G401 (cell line): Measurements from ENCODE around the gene DCAKD. TPM values are rescaled to one million over a fixed set of nuclear protein-coding genes. Genes with fewer than 3 reads are reported as not detected.

Experiments
- DNase-seq: peaks from one replicate; pipeline ENCODE4 v3.0.0-alpha.2; 2015; ENCODE audit warnings: low spot score
- in situ Hi-C: cut with HindIII; loops from 2 replicates; pipeline ENCODE4 v1.10.0; 2016; ENCODE audit warnings: low sequenced_read_pairs, mixed read lengths
- total RNA-seq: library from RNA; depleted of rRNA; stranded (reverse); fragments of >200 nt; shearing (Covaris generic); gene quantifications from 2 replicates; pipeline ENCODE4 v1.2.3, GENCODE V29; 2014

Gene DCAKD
- total RNA-seq, 1 experiment from 2014 or later = 80.9 TPM

DNA sequence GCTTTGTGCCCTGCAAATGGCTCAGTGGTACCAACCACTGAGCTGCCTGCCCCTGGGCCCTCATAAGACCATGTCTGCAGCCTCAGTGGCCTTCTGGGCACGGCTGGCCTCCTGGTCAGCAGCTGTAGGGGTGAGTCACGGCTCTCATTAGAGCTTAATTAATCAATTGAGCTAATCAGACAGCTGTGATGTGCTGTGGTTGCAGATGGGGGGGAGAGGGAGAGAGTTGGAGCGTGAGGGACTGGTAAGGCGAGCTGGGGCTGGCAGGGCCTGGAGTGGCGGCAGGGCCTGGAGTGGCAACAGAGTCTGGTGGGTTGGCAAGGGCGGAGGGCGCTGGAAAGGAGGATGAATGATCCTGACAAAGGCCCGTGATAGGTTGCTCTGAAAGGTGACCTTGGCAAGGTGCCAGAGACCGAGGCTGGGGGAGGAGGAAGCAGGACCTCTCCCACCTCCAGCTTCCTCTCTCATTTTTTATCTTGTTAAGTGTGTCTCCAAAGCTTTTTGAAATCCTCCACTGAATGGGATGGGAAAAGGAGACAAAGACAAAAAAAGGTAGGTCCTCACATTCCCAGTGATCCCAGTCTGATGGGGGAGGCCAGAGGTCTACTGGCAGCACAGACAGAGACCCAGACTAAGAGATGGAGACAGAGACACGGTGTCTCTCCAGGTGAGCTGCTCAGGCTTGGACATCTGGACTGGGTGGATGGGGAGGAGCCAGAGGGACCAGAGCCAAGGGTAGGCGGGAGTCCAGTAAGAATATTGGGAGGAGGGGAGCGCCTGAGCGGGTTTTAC, 41.6 kb downstream of the DCAKD start:
- DNase-seq = no peak
- in situ Hi-C loops = no loop called here

DNA sequence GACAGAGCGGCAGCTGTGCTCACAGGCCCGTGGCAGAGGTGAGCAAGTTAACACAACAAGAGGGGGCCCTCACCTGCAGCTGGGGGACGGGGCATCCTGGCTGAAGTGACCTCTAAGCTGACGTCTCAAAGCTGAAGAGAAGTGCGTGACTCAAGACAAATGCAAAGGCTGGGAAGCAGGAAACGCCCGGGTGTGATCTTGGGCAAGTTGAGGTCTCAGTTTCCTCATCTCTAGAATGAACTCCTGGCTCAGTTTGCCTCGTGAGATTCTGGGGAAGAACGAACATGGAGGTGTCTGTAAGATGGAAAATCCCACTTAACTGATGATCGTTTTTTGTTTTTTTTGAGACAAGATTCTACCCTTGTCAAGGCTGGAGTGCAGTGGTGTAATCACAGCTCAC, 43.2 kb downstream of the DCAKD start:
- in situ Hi-C loops = no loop called here
- no peak for DNase-seq

DNA sequence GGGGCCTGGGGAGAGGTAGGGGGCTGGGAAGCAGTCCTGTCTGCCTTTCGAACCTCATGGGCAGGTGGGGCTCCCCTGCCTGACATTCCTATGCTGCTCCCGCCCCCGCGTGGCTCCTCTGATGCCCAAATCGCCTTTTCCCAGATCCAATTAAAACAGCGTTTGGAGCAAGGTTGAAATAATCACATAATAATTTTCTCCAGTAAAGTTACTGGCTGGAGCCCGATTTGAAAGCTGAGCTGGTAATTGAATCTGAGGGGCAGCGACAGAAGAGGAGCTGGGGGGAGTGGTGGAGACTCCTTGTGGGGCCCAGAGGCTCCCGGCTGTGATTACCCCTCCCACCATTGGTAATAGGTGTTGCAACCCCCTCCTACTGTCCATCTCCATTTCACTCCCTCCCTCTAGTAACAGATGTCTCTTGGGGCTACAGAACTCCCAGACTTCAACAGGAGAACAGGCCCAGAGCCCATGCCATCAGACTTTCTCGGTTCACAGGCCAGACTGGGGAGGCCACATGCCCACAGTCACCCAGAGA, 44.4 kb downstream of the DCAKD start:
- no peak for DNase-seq
- in situ Hi-C loops = no loop called here

DNA sequence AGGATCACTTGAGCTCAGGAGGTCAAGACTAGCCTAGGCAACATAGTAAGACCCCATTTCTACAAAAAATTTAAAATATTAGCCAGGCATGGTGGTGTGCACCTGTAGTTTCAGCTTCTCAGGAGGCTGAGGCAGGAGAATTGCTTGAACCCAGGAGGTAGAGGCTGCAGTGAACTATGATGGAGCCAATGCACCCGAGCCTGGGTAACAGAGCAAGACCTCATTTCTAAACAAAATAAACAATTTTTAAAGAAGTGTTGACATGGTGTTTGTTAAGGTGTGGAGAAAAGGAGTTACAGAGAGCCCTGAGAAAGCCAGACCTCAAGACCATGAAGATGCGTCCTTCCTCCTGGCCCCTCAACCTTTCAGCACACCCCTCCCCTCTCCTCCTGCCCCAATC, 45.7 kb downstream of the DCAKD start:
- in situ Hi-C loops = no loop called here
- DNase-seq = no peak

DNA sequence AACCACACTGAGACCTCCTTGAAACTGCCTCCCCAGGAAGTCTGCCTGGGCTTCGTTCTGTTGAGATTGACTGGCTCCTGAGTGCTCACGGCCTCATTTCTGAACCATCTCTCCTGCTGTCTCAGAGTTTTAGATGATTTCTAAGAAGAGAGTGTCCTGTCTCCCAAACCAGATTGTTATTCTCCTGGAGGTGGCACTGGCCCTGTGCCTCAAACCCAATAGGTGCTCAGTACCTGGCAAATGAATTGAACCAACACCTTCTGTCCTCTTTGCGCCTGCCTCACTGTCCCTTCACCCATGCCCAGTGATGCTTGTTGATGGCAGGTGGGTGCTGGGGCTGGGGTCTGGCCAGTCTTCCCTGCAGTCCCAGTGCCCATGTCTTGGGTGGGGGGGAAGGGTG, 47.0 kb downstream of the DCAKD start:
- DNase-seq = peak; percentile 72
- in situ Hi-C loops = no loop called here

DNA sequence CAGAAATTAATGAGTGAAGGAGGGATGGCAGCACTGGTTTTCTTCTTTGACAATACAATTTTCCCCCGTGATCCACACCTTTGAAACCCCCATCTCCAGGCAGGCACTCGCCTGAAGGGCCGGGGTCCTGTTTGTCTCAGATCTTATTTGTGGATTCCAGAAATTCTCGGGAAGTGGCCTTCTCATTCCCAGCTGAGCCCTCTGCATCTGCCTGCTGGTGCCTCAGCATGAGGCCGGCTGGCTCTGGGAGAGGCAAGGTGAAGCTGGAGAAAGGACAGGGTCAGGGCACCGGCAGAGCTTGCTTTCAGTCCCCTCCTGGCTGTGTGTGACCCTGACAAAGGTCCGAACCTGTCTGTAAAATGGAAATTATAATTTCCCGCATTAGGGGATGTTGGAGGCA, 47.6 kb downstream of the DCAKD start:
- no peak for DNase-seq
- in situ Hi-C loops = no loop called here

DNA sequence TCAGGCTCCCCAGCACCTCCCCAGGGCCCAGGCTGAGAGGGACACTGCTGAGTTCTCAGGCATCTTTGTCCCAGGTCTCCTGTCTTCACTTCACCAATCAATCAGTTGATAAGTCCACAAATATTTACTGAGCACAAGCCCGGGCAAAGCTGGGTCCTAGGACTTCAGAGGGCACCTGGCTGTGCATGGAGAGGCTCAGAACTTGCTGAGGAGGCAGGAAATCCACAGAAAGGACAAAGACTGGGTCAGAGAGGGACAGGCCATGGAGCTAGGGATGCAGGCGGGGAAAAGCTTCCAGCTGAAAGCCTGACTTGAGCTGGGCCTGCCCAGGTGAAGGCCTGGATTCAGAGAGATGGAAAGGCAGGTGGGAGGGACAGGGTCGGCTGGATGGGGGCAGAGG, 50.1 kb downstream of the DCAKD start:
- DNase-seq = no peak
- in situ Hi-C loops = no loop called here

DNA sequence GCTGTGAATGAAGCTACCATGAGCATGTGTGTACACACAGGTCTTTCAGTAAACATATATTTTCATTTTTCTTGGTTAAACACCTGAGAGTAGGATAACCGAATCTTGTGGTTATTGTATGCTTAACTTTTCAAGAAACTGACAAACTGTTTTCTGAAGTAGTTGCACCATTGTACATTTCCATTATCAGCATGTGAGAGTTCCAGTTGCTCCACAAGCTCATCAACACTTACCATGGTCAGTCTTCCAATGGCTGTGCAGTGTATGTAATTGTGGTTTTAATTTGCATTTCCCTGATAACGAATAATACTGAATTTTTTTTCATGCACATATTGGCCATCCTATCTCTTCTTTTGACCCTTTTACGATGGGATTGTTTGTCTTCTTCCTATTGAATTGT, 52.0 kb downstream of the DCAKD start:
- in situ Hi-C loops = no loop called here
- no peak for DNase-seq

DNA sequence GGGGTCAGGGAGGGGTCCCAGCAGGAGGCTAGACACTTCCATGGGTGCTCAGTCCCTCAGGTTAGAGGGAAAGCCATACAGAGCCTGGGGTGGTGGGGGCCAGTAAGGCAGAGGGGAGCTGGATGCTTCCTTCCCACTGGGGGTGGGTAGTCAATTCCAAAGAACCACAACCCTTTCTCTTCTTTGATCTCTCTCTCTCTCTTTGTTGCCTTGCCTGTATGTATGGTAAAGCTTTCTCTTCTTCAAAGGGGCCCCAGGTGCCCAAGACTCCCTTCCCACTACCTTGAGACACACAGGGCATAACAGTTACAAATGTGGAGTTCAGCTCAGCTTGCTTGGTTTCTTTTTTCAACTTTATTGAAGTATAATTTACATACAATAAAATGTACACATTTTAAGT, 52.8 kb downstream of the DCAKD start:
- in situ Hi-C loops = no loop called here
- DNase-seq = no peak

DNA sequence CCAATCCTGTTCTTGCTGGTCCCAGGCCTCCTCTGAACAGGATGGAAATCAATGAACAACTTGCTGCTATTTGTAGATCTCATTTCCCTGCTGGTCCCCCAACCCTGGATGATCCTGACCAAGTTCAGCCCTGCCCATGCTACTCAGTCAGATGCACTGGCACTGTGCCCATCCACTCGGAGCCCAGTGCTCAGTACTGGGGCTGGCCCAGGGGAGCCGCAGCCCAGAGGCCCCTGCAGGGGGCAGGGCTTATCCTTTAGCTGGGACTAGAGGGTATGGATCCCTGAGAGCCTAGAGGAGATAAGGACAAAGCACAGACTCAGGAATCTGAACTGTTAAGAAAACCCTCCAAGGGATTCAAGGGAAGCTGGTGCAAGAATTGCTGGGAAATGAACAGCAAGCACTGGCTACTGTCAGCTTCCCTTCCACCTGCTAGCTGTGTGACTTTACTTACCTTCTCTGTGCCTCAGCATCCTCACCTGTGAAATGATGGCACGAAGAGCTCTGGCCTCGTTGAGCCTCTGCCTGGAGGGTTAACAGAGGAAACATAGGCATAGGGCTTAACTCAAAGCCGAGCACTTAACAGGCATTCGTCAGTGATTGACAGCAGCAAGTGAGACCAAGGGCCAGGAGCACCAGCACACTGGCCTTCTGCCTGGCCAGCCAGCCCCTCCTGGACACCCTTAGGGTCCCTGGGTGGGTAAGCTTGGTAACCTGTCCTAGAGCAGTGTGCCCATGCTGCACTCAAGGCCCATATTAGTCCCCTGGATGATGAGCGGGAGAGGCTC, 53.5 kb downstream of the DCAKD start:
- in situ Hi-C loops = no loop called here
- no peak for DNase-seq

DNA sequence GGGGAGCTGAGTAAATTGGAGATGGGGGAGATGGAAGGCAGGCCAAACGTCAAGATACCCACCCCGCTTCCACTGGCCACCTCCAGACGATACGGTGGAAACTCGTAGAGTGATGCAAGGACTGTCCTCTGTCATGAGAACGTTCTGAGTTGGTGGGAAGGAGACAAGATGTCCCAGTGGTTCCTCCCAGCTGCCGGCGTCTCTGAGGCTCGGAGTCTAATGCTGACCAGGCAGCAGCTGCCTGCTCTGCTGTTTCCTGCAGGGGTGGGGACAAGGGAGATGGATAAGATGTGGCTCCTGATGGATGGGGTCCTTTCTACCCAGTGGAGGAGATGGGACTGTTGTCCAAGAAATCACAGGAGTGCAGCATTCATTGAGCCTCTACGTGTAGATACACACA, 55.1 kb downstream of the DCAKD start:
- in situ Hi-C loops = no loop called here
- DNase-seq = no peak

DNA sequence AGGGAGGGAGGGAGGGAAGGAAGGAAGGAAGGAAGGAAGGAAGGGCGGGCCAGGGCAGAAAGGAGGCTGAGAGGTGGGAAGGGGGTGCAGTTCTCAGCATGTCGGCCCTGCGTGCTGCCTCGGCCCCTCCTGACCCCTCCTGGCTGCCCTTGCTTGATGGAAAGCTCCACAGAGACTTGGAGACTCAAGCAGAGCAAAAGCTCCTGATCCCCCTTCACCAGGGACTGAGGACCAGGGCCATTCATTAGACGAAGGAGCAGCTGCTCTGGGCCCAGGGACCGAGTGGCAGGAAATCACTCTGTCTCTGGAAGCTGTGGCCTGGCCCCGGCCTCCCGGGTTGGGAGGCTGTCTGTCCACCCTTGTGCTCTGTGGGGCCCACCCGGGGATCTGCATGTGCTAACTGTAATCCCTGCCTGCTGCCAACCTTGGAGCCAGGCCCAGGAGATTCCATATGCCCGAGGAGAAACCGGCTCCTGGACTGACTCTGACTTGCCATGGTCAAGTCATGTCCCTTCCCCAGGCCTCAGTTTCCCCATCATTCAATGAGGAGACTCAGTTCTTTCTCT, 55.9 kb downstream of the DCAKD start:
- in situ Hi-C loops = no loop called here
- DNase-seq = no peak

DNA sequence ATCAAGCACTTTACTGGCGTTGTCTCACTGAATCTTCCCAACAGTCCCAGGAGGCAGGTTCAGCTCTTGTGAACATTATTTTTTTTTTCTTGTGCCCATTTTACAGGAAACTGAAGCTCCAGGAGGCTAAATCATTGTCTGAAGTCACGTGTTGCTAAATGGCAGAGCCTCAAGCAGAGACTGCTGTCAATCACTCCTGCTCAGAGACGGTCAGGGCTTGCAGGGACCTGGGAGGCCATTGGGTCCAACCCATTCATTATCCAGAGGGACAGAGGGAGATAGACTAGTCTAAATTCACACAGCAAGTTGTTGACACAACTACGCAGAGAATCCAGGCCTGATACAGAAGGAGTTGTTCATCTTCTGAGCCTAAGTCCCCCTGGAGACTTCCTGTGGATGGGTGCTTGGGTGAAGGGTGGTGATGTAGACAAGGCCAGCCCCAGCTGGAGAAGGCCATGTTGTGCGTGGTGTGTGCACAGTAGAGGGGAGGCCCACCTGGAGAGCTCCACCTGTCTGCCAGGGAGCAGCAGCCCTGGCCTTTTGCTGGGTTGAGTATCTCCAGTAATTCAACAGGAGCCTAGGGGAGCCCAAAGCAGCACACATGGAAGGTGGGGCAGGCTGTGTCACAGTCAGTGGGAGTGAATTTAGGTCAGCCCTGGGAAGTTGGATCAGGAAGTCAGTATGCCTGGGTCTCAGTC, 59.0 kb downstream of the DCAKD start:
- no peak for DNase-seq
- in situ Hi-C loops = no loop called here

DNA sequence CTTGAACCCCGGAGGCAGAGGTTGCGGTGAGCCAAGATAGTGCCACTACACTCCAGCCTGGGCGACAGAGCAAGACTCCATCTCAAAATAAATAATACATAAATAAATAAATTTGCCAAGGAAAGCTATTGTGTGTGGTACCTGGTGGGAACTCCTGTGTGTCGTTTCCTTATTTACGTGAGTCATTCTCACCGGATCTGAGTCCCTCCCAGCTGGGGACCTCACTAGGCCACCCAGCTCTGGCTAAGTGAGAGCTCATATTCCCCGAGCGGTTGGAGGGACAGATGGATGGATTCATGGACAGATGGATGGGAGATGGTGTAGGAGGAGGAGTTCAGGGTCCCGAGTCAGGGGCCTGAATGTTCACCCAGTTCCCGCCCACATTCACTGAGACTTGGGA, 60.4 kb downstream of the DCAKD start:
- DNase-seq = no peak
- in situ Hi-C loops = no loop called here

DNA sequence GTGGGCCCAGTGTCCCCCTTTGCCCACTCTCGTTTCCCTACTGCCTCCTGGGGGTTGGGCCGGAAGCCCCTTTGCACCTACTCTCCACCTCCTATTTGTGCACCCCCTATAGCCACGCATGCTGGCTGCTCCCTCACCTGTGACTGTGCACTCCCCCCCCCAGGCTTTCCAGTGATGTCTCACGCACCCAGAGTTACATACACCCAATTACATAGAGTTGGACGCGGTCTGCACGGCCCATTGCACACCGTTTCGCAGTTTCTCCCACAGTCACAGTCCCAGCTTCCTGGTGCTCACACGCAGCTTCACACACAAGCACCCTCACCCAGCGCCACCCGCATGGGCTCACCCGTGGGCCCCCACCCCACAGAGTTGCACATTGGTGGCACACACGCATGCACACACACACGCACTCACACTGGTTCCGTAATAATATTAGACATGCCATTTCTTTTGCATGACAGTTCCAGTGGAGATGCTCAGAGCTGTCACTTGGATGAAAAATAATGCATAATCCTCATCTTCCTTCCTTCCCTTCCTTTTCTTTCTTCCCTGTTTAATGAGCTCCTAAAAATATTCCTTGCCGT, 61.8 kb downstream of the DCAKD start:
- DNase-seq = no peak
- in situ Hi-C loops = no loop called here

DNA sequence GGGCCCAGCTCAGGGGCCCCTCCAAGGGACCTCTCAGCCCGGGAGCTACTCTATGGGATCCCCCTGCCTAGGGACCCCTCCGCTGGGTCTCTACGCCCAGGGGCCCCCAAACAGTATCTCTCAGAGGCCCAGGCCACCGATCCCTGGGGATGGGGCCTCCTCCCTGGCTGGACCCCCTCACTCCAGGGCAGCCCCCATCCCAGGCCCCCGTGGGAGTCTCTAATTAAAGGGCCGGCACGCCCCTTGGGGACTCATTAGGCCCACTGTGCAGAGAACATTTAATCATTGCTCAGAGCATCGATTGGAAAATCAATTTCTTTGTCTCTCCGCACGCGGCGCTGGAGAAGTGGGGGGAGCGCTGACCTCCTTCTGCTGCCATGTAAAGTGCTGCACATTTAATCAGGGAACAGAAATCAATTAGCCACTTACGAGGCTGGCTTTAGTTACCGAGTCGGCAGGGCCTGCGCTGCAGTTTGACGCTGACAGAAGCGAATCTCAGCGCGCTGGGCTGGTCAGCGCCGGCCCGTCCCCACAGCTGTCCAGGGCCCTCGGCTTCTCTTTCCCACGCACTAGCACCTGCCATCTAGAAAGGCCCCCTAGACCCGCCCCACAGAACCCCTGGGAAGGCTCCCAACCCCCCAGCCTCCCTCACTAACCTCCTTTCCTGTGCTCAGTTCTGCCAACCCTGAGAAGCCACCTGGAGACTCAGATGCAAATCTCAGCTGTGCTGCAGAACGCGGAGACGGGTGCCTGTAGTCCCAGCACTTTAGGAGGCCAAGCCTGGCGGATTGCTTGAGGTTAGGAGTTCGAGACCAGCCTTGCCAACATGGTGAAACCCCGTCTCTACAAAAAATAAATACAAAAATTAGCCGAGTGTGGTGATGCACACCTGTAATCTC, 63.1 kb downstream of the DCAKD start:
- in situ Hi-C loops = no loop called here
- no peak for DNase-seq

DNA sequence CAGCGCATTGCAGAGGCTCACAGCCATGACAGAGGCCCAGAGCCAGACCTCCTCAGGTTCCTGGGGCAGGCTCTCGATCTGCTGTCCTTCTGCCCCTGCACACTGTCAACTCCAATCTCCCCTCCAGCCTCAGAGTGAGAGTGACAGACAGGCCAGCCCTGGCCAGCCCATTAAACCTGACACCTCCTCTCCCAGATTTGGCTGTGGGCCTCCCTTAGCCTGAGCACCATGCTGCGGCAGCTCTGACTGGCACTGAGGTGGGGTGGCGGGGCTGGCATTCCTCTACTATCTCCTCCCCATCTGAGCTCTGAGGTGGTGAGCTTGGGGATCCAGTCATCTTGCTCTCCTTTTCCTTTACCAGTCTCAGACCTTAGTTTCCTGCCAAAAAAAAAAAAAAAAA, 67.9 kb downstream of the DCAKD start:
- no peak for DNase-seq
- in situ Hi-C loops = no loop called here

DNA sequence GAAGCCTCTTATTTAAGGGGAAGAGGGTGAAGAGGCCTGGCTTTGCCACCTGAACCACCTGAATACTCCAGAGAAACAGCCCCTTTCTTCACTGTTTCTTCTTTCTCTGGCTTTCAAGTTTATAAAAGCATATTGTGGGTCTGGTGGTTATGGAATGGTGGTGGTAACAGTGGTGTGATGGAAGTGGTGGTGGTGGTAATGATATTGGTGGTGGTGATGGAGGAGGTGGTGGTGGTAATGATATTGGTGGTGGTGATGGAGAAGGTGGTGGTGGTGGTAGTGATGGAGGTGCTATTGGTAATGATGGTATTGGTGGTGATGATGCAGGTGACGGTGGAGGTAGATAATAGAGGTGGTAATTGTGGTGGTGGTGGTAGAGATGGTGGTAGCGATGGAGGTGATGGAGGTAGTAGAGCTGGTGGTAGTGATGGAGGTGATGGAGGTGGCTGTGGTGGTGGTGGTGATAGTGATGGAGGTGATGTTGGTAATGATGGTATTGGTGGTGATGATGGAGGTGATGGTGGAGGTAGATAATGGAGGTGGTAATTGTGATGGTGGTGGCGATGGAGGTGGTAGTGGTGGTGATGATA, 69.2 kb downstream of the DCAKD start:
- in situ Hi-C loops = no loop called here
- no peak for DNase-seq
